Lower leg skin (tissue), 3 donors: ENCODE measurements around the gene WDR64.

Source experiments
- POLR2A ChIP-seq, 2 donors: fragments of 450-650 bp; IDR thresholded peaks; one replicate each; pipeline ENCODE4 v1.6.1; 2016 to 2017; ENCODE audit warnings: antibody characterized with exemption in 2 of 2, mild to moderate bottlenecking in 1 of 2, moderate library complexity in 1 of 2
- TF ChIP-seq, protein P1 (sequence below), 3 donors: fragments of 450-650 bp; IDR thresholded peaks; one replicate each; pipeline ENCODE4 v1.5.1; 2016; ENCODE audit warnings: antibody characterized with exemption in 3 of 3, mild to moderate bottlenecking in 3 of 3, moderate library complexity in 2 of 3

DNA sequence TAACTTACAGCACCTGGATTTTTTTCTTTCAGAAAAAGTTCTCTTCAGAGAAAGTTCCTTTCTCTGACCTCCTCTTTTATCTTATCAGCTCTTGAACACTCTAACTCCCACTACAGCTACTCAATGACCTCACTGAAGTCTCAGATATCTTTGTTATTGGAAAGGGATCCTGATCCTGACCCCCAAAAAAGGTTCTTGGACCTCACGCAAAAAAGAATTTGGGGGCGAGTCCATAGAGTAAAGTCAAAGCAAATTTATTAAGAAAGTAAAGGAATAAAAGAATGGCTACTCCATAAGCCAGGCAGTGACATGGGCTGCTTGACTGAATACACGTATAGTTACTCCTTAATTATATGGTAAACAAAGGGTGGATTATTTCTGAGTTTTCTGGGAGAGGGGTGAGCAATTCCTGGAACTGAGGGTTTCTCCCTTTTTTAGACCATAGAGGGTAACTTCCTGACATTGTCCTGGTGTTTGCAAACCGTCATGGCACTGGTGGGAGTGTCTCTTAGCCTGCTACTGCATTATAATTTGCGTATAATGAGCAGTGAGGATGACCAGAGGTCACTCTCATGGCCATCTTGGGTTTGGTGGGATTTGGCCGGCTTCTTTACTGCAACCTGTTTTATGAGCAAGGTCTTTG lies 44.2 kb downstream of the WDR64 start:
- TF ChIP-seq, protein P1, sequence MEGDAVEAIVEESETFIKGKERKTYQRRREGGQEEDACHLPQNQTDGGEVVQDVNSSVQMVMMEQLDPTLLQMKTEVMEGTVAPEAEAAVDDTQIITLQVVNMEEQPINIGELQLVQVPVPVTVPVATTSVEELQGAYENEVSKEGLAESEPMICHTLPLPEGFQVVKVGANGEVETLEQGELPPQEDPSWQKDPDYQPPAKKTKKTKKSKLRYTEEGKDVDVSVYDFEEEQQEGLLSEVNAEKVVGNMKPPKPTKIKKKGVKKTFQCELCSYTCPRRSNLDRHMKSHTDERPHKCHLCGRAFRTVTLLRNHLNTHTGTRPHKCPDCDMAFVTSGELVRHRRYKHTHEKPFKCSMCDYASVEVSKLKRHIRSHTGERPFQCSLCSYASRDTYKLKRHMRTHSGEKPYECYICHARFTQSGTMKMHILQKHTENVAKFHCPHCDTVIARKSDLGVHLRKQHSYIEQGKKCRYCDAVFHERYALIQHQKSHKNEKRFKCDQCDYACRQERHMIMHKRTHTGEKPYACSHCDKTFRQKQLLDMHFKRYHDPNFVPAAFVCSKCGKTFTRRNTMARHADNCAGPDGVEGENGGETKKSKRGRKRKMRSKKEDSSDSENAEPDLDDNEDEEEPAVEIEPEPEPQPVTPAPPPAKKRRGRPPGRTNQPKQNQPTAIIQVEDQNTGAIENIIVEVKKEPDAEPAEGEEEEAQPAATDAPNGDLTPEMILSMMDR (IDR thresholded peaks at IDR 0.05) = no peak
- no peak for TF ChIP-seq POLR2A (IDR thresholded peaks at IDR 0.05)
